ENCODE measurements around the gene DMD. TPM values are rescaled to one million over a fixed set of nuclear protein-coding genes. Genes with fewer than 3 reads are reported as not detected.
A peak's percentile ranks its signal among the peaks of the same experiment; 100 is the strongest.

DMD gene
- polyA plus RNA-seq, 4 donors = 1.6 to 11.6 (median 2.9) TPM

GRCh38 chrX:32451954-32452695 is 759.2 kb downstream of the DMD start:
- H3K9me3 ChIP-seq (ENCODE audit: control insufficient read depth in 2 of 2, insufficient read depth in 1 of 2, low read depth in 1 of 2, low read length in 1 of 2) = no peaks in the 10 kb centered on the region
- no peaks in the 10 kb centered on the region for H3K4me1 ChIP-seq (ENCODE audit: control insufficient read depth in 3 of 3, insufficient read depth in 2 of 3, low read depth in 1 of 3, low read length in 2 of 3)
- DNase-seq (no peak), FAIRE-seq (no peak)
- no peak overlapping the region for H3K27ac ChIP-seq (ENCODE audit: low read depth in 1 of 3, low read length in 2 of 3)
- WGBS, 3 donors = 75 to 88% (median 84%) methylated on average over 3 of the region's 3 CpGs
- no peaks in the 10 kb centered on the region for H3K36me3 ChIP-seq (ENCODE audit: control insufficient read depth in 3 of 3, insufficient read depth in 2 of 3, low read depth in 1 of 3, low read length in 3 of 3)
- no peak overlapping the region for H3K4me3 ChIP-seq (ENCODE audit: low read depth in 1 of 3, low read length in 3 of 3)
- no peaks in the 10 kb centered on the region for H3K27me3 ChIP-seq (ENCODE audit: control insufficient read depth in 3 of 3, insufficient read depth in 3 of 3, low read length in 3 of 3)

- WGBS, 3 donors = 47 to 76% (median 64%) methylated on average over 2 of the region's 2 CpGs
- Histone ChIP-seq H3K9me3 (ENCODE audit: control insufficient read depth in 2 of 2, insufficient read depth in 1 of 2, low read depth in 1 of 2, low read length in 1 of 2) (no peaks in the 10 kb centered on the region), H3K36me3 (ENCODE audit: control insufficient read depth in 3 of 3, insufficient read depth in 2 of 3, low read depth in 1 of 3, low read length in 3 of 3) (no peaks in the 10 kb centered on the region), H3K4me1 (ENCODE audit: control insufficient read depth in 3 of 3, insufficient read depth in 2 of 3, low read depth in 1 of 3, low read length in 2 of 3) (no peaks in the 10 kb centered on the region), H3K27me3 (ENCODE audit: control insufficient read depth in 3 of 3, insufficient read depth in 3 of 3, low read length in 3 of 3) (no peaks in the 10 kb centered on the region), H3K27ac (ENCODE audit: low read depth in 1 of 3, low read length in 2 of 3) (no peak overlapping the region), H3K4me3 (ENCODE audit: low read depth in 1 of 3, low read length in 3 of 3) (no peak overlapping the region)
- DNase-seq (no peak), FAIRE-seq (no peak)
Observed at GRCh38 chrX:32448945-32449344, 762.4 kb downstream of the DMD start.

- Histone ChIP-seq H3K27me3 (ENCODE audit: control insufficient read depth in 3 of 3, insufficient read depth in 3 of 3, low read length in 3 of 3) (no peaks in the 10 kb centered on the region), H3K27ac (ENCODE audit: low read depth in 1 of 3, low read length in 2 of 3) (no peak overlapping the region), H3K4me3 (ENCODE audit: low read depth in 1 of 3, low read length in 3 of 3) (no peak overlapping the region), H3K9me3 (ENCODE audit: control insufficient read depth in 2 of 2, insufficient read depth in 1 of 2, low read depth in 1 of 2, low read length in 1 of 2) (no peaks in the 10 kb centered on the region), H3K36me3 (ENCODE audit: control insufficient read depth in 3 of 3, insufficient read depth in 2 of 3, low read depth in 1 of 3, low read length in 3 of 3) (no peaks in the 10 kb centered on the region), H3K4me1 (ENCODE audit: control insufficient read depth in 3 of 3, insufficient read depth in 2 of 3, low read depth in 1 of 3, low read length in 2 of 3) (no peaks in the 10 kb centered on the region)
- FAIRE-seq (no peak), DNase-seq (peak; percentile 1 to 16)
- 60 to 84% (median 62%) methylated on average over 1 of the region's 1 CpG for WGBS, 3 donors
Observed at GRCh38 chrX:32448320-32448719, 763.0 kb downstream of the DMD start.

GRCh38 chrX:32447640-32448039 is 763.7 kb downstream of the DMD start:
- Histone ChIP-seq H3K27me3 (ENCODE audit: control insufficient read depth in 3 of 3, insufficient read depth in 3 of 3, low read length in 3 of 3) (no peaks in the 10 kb centered on the region), H3K36me3 (ENCODE audit: control insufficient read depth in 3 of 3, insufficient read depth in 2 of 3, low read depth in 1 of 3, low read length in 3 of 3) (no peaks in the 10 kb centered on the region), H3K4me1 (ENCODE audit: control insufficient read depth in 3 of 3, insufficient read depth in 2 of 3, low read depth in 1 of 3, low read length in 2 of 3) (no peaks in the 10 kb centered on the region), H3K9me3 (ENCODE audit: control insufficient read depth in 2 of 2, insufficient read depth in 1 of 2, low read depth in 1 of 2, low read length in 1 of 2) (no peaks in the 10 kb centered on the region), H3K27ac (ENCODE audit: low read depth in 1 of 3, low read length in 2 of 3) (no peak overlapping the region), H3K4me3 (ENCODE audit: low read depth in 1 of 3, low read length in 3 of 3) (no peak overlapping the region)
- 98 to 100% (median 100%) methylated on average over 1 of the region's 1 CpG for WGBS, 3 donors
- DNase-seq (no peak), FAIRE-seq (no peak)

- Histone ChIP-seq H3K9me3 (ENCODE audit: control insufficient read depth in 2 of 2, insufficient read depth in 1 of 2, low read depth in 1 of 2, low read length in 1 of 2) (no peaks in the 10 kb centered on the region), H3K4me1 (ENCODE audit: control insufficient read depth in 3 of 3, insufficient read depth in 2 of 3, low read depth in 1 of 3, low read length in 2 of 3) (no peaks in the 10 kb centered on the region), H3K4me3 (ENCODE audit: low read depth in 1 of 3, low read length in 3 of 3) (no peak overlapping the region), H3K27ac (ENCODE audit: low read depth in 1 of 3, low read length in 2 of 3) (no peak overlapping the region), H3K36me3 (ENCODE audit: control insufficient read depth in 3 of 3, insufficient read depth in 2 of 3, low read depth in 1 of 3, low read length in 3 of 3) (no peaks in the 10 kb centered on the region), H3K27me3 (ENCODE audit: control insufficient read depth in 3 of 3, insufficient read depth in 3 of 3, low read length in 3 of 3) (no peaks in the 10 kb centered on the region)
- no peak for FAIRE-seq
- 81 to 89% (median 88%) methylated on average over 2 of the region's 2 CpGs for WGBS, 3 donors
- DNase-seq = no peak
Observed at GRCh38 chrX:32443841-32444240, 767.5 kb downstream of the DMD start.

- Histone ChIP-seq H3K9me3 (ENCODE audit: control insufficient read depth in 2 of 2, insufficient read depth in 1 of 2, low read depth in 1 of 2, low read length in 1 of 2) (no peaks in the 10 kb centered on the region), H3K27me3 (ENCODE audit: control insufficient read depth in 3 of 3, insufficient read depth in 3 of 3, low read length in 3 of 3) (no peaks in the 10 kb centered on the region), H3K4me3 (ENCODE audit: low read depth in 1 of 3, low read length in 3 of 3) (no peak overlapping the region), H3K4me1 (ENCODE audit: control insufficient read depth in 3 of 3, insufficient read depth in 2 of 3, low read depth in 1 of 3, low read length in 2 of 3) (no peaks in the 10 kb centered on the region), H3K36me3 (ENCODE audit: control insufficient read depth in 3 of 3, insufficient read depth in 2 of 3, low read depth in 1 of 3, low read length in 3 of 3) (no peaks in the 10 kb centered on the region), H3K27ac (ENCODE audit: low read depth in 1 of 3, low read length in 2 of 3) (no peak overlapping the region)
- WGBS, 3 donors = 48 to 65% (median 54%) methylated on average over 3 of the region's 3 CpGs
- DNase-seq = no peak
- FAIRE-seq = no peak
Observed at GRCh38 chrX:32421266-32421665, 790.1 kb downstream of the DMD start.

- Histone ChIP-seq H3K27ac (ENCODE audit: low read depth in 1 of 3, low read length in 2 of 3) (no peak overlapping the region), H3K9me3 (ENCODE audit: control insufficient read depth in 2 of 2, insufficient read depth in 1 of 2, low read depth in 1 of 2, low read length in 1 of 2) (no peaks in the 10 kb centered on the region), H3K27me3 (ENCODE audit: control insufficient read depth in 3 of 3, insufficient read depth in 3 of 3, low read length in 3 of 3) (no peaks in the 10 kb centered on the region), H3K4me3 (ENCODE audit: low read depth in 1 of 3, low read length in 3 of 3) (no peak overlapping the region), H3K4me1 (ENCODE audit: control insufficient read depth in 3 of 3, insufficient read depth in 2 of 3, low read depth in 1 of 3, low read length in 2 of 3) (no peaks in the 10 kb centered on the region), H3K36me3 (ENCODE audit: control insufficient read depth in 3 of 3, insufficient read depth in 2 of 3, low read depth in 1 of 3, low read length in 3 of 3) (no peaks in the 10 kb centered on the region)
- FAIRE-seq = no peak
- WGBS, 3 donors = 21 to 39% (median 27%) methylated on average over 4 of the region's 4 CpGs
- no peak for DNase-seq
Observed at GRCh38 chrX:32408389-32408788, 803.0 kb downstream of the DMD start.

GRCh38 chrX:32397562-32398216 is 813.7 kb downstream of the DMD start:
- 40 to 73% (median 70%) methylated on average over 4 of the region's 4 CpGs for WGBS, 3 donors
- no peaks in the 10 kb centered on the region for H3K27me3 ChIP-seq (ENCODE audit: control insufficient read depth in 3 of 3, insufficient read depth in 3 of 3, low read length in 3 of 3)
- DNase-seq = no peak
- no peak overlapping the region for H3K27ac ChIP-seq (ENCODE audit: low read depth in 1 of 3, low read length in 2 of 3)
- H3K4me1 ChIP-seq (ENCODE audit: control insufficient read depth in 3 of 3, insufficient read depth in 2 of 3, low read depth in 1 of 3, low read length in 2 of 3) = no peaks in the 10 kb centered on the region
- no peaks in the 10 kb centered on the region for H3K36me3 ChIP-seq (ENCODE audit: control insufficient read depth in 3 of 3, insufficient read depth in 2 of 3, low read depth in 1 of 3, low read length in 3 of 3)
- no peaks in the 10 kb centered on the region for H3K9me3 ChIP-seq (ENCODE audit: control insufficient read depth in 2 of 2, insufficient read depth in 1 of 2, low read depth in 1 of 2, low read length in 1 of 2)
- FAIRE-seq = no peak
- H3K4me3 ChIP-seq (ENCODE audit: low read depth in 1 of 3, low read length in 3 of 3) = no peak overlapping the region

All from small intestine (tissue), 7 donors.